ENCODE measurements around the gene GSTM5. TPM values are rescaled to one million over a fixed set of nuclear protein-coding genes. Genes with fewer than 3 reads are reported as not detected.
"Not testable (repeated sequence)": the region's sequence is repeated elsewhere in the genome, so short reads cannot be mapped to it uniquely, and the experiment has no call there.

GSTM5 gene
- total RNA-seq, 1 donor from 2014 or later = 2.4 TPM

DNA sequence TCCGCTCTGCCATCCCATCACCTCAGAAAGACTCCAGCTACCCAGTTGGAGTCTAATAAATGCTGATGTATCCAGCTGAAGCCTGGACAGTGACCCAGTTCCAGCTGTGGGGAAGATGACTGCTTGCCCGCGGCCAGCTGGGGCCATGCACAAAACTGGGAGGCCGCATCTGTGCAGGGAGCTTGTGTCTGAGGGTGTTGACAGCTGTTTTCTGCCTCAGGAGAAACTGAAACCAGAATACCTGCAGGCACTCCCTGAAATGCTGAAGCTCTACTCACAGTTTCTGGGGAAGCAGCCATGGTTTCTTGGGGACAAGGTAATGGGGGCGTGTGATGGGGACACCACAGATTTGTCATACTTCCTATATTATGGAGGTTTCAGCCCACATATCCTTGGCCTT, 41.0 kb upstream of the GSTM5 start:
- no peaks in the 10 kb centered on the region for H3K9me3 ChIP-seq (replicated peaks)
- peaks cover 21% of the 10 kb centered on the region for H3K4me1 ChIP-seq
- H3K27me3 ChIP-seq (ENCODE audit: low read depth) = no peaks in the 10 kb centered on the region
- H3K27ac ChIP-seq (replicated peaks) = no peak overlapping the region
- intact Hi-C loops (cut with micrococcal nuclease) = no loop called here
- TF ChIP-seq, protein P1, sequence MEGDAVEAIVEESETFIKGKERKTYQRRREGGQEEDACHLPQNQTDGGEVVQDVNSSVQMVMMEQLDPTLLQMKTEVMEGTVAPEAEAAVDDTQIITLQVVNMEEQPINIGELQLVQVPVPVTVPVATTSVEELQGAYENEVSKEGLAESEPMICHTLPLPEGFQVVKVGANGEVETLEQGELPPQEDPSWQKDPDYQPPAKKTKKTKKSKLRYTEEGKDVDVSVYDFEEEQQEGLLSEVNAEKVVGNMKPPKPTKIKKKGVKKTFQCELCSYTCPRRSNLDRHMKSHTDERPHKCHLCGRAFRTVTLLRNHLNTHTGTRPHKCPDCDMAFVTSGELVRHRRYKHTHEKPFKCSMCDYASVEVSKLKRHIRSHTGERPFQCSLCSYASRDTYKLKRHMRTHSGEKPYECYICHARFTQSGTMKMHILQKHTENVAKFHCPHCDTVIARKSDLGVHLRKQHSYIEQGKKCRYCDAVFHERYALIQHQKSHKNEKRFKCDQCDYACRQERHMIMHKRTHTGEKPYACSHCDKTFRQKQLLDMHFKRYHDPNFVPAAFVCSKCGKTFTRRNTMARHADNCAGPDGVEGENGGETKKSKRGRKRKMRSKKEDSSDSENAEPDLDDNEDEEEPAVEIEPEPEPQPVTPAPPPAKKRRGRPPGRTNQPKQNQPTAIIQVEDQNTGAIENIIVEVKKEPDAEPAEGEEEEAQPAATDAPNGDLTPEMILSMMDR (IDR thresholded peaks at IDR 0.05; ENCODE audit: borderline replicate concordance) = no peak
- DNase-seq = no peak
- no peak overlapping the region for H3K4me3 ChIP-seq
- peaks cover 11% of the 10 kb centered on the region for H3K36me3 ChIP-seq

DNA sequence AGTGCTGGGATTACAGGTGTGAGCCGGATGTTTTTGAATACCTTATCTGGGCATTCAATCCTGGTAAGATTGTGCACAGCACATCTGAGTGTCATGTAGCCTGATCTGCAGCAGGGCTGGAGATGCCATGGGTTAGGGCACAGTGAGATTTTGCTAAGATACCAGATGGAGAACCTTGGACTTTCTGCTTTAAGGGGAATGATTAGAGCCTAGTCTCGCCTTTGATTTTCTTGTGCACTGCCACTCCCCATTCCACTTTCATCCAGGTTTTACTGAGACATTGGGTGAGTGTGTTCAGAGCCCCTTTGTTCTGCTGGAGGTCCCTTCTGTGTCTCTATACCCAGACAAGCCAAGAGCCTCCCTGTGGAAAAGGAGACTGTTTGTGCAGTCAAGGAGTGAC, 38.2 kb upstream of the GSTM5 start:
- H3K4me1 ChIP-seq; H3K4me3 ChIP-seq; H3K27me3 ChIP-seq (ENCODE audit: low read depth); DNase-seq; intact Hi-C loops (cut with micrococcal nuclease); H3K9me3 ChIP-seq (replicated peaks); H3K27ac ChIP-seq (replicated peaks): not testable (repeated sequence)
- H3K36me3 ChIP-seq = peaks cover 11% of the 10 kb centered on the region

- H3K4me3 ChIP-seq; H3K4me1 ChIP-seq; intact Hi-C loops (cut with micrococcal nuclease); DNase-seq; H3K27ac ChIP-seq (replicated peaks); H3K36me3 ChIP-seq; H3K9me3 ChIP-seq (replicated peaks); H3K27me3 ChIP-seq (ENCODE audit: low read depth): not testable (repeated sequence)
Measured at GRCh38 chr1:109676683-109677381, 35.2 kb upstream of the GSTM5 start.

DNA sequence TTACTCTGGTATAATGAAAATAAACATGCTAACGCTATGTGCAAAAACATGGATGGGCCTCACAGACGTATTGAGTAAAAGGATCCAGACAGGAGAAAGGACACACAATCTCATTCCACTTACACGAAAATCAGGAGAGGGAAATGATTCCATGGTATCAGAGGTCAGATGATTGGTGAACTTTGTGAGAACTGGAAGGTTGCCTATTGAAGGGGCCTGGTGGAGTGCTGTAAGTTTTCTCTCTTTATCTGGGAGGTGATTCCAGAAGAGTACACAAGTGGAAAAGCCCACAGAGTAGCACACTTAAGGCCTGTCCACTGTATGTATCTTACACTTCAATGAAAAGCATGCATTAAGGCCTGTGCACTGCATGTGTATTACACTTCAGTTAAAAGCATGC, 34.6 kb upstream of the GSTM5 start:
- DNase-seq = no peak
- intact Hi-C loops (cut with micrococcal nuclease) = no loop called here
- TF ChIP-seq, protein P1 (IDR thresholded peaks at IDR 0.05; ENCODE audit: borderline replicate concordance) = no peak
- H3K27ac ChIP-seq (replicated peaks) = no peak overlapping the region
- H3K4me1 ChIP-seq = peaks cover 4% of the 10 kb centered on the region
- no peaks in the 10 kb centered on the region for H3K9me3 ChIP-seq (replicated peaks)
- no peak overlapping the region for H3K4me3 ChIP-seq
- no peaks in the 10 kb centered on the region for H3K27me3 ChIP-seq (ENCODE audit: low read depth)
- peaks cover 6% of the 10 kb centered on the region for H3K36me3 ChIP-seq

DNA sequence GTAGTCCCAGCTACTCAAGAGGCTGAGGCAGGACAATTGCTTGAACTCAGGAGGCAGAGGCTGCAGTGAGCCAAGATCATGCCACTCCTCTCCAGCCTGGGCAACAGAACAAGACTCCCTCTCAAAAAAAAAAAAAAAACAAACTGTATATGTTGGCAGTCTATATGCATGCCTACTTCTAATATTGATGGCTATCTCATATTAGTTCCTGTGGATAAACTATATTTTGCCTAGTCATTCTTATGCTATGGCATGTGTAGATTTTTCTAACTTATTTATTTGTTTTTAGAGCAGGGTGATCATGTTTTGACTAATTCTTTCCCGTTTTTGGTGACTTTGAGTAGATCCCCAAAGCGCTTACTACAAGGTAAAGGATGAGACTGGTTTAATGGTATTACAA, 33.4 kb upstream of the GSTM5 start:
- DNase-seq; H3K4me1 ChIP-seq; H3K4me3 ChIP-seq; H3K9me3 ChIP-seq (replicated peaks); H3K36me3 ChIP-seq; H3K27me3 ChIP-seq (ENCODE audit: low read depth); H3K27ac ChIP-seq (replicated peaks); intact Hi-C loops (cut with micrococcal nuclease): not testable (repeated sequence)

GRCh38 chr1:109684777-109685176, 27.3 kb upstream of the GSTM5 start:
- H3K36me3 ChIP-seq; H3K4me3 ChIP-seq; H3K27ac ChIP-seq (replicated peaks); H3K9me3 ChIP-seq (replicated peaks); H3K4me1 ChIP-seq; intact Hi-C loops (cut with micrococcal nuclease); H3K27me3 ChIP-seq (ENCODE audit: low read depth); DNase-seq: not testable (repeated sequence)

GRCh38 chr1:109685399-109685798, 26.7 kb upstream of the GSTM5 start:
- H3K4me3 ChIP-seq; H3K27ac ChIP-seq (replicated peaks); H3K27me3 ChIP-seq (ENCODE audit: low read depth); H3K9me3 ChIP-seq (replicated peaks); H3K36me3 ChIP-seq; H3K4me1 ChIP-seq; intact Hi-C loops (cut with micrococcal nuclease); DNase-seq: not testable (repeated sequence)

DNA sequence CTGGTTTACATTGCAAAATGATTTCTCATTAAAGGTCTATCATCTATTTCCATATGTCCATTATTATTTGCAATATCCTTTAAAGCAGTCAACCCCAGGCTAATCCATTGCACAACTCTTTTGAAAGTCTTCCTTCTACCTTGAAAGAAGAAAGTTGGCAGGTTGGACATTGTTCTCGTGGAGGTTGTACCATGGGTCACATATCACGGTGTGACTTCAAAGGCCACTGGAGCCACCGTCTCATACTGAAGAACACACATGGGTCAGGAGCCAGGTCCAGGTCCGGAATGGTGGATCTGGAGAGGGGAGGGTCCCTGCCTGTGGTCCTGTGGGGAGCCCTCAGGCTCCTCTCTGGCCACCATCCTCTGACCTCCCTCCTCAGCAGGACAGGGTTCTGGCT, 26.2 kb upstream of the GSTM5 start:
- H3K27me3 ChIP-seq (ENCODE audit: low read depth); DNase-seq; H3K4me1 ChIP-seq; intact Hi-C loops (cut with micrococcal nuclease); H3K9me3 ChIP-seq (replicated peaks); H3K4me3 ChIP-seq; H3K27ac ChIP-seq (replicated peaks); H3K36me3 ChIP-seq: not testable (repeated sequence)

GRCh38 chr1:109687109-109687508, 24.9 kb upstream of the GSTM5 start:
- H3K27me3 ChIP-seq (ENCODE audit: low read depth); H3K27ac ChIP-seq (replicated peaks); DNase-seq; intact Hi-C loops (cut with micrococcal nuclease); H3K9me3 ChIP-seq (replicated peaks); H3K36me3 ChIP-seq; H3K4me1 ChIP-seq; H3K4me3 ChIP-seq: not testable (repeated sequence)

Data from left ventricle myocardium inferior (tissue), 1 donor.